Upper lobe of right lung (tissue), 1 donor: ENCODE results near the gene MYL3. TPM values are rescaled to one million over a fixed set of nuclear protein-coding genes. Genes with fewer than 3 reads are reported as not detected.
A peak's percentile ranks its signal among the peaks of the same experiment; 100 is the strongest.

Experiments
- ATAC-seq: fragments of 200-7000 bp; cut with Tn5 transposase; one replicate; pipeline ENCODE4 v1.9.1; 2020; ENCODE audit warnings: mild to moderate bottlenecking, moderate library complexity
- DNase-seq: peaks from one replicate; pipeline ENCODE4 v3.0.0-alpha.2; 2020
- H3K27ac ChIP-seq: fragments of 200-600 bp; one replicate; pipeline ENCODE4 v1.8.0; 2022
- H3K27me3 ChIP-seq: fragments of 200-600 bp; one replicate; pipeline ENCODE4 v1.8.0; 2022; ENCODE audit warnings: mild to moderate bottlenecking
- H3K36me3 ChIP-seq: fragments of 200-600 bp; one replicate; pipeline ENCODE4 v1.8.0; 2022
- H3K4me1 ChIP-seq: fragments of 200-600 bp; one replicate; pipeline ENCODE4 v1.8.0; 2022
- H3K4me3 ChIP-seq: fragments of 200-600 bp; one replicate; pipeline ENCODE4 v1.8.0; 2022; ENCODE audit warnings: mild to moderate bottlenecking
- H3K9me3 ChIP-seq: fragments of 200-600 bp; one replicate; pipeline ENCODE4 v1.8.0; 2022
- CTCF ChIP-seq: fragments of 200-600 bp; IDR thresholded peaks from one replicate; pipeline ENCODE4 v1.8.0; 2022; ENCODE audit warnings: antibody characterized with exemption
- intact Hi-C: fragments of 100-400 bp; cut with DNase I; formaldehyde crosslinking; loops from one replicate; pipeline ENCODE4 v1.11.0; 2022
- total RNA-seq: library from RNA; stranded (reverse); fragmentation: NEBNext Ultra II Directional; extraction: Animal tissue kit (Norgen Biotek cat#: 25700); gene quantifications from one replicate; pipeline ENCODE4 v1.2.1, GENCODE V29; 2021
- donor health status: DM: no; HTN: yes; CAD: no; lungs with severe emphysema.

MYL3 gene
- total RNA-seq, 1 donor from 2014 or later = 3.8 TPM

GRCh38 chr3:46877406-46878125 lies 14.3 kb upstream of the MYL3 start, which contains the start of gene PTH1R:
Gene PTH1R, plus strand, starts transcription at chr3:46877721. Its CDS starts 5,839 bp downstream, at chr3:46883560.
- H3K4me3 ChIP-seq = no peak within 1 kb of the TSS
- intact Hi-C loops = no loop called here
- peaks cover 19% of the 10 kb centered on the region for H3K27me3 ChIP-seq
- no peaks in the 10 kb centered on the region for H3K9me3 ChIP-seq
- H3K36me3 ChIP-seq = no peaks in the 10 kb centered on the region
- DNase-seq = no peak
- TF ChIP-seq CTCF = no peak
- H3K27ac ChIP-seq = no peak within 1 kb of the TSS
- H3K4me1 ChIP-seq = peaks cover 17% of the 10 kb centered on the region
- no peak for ATAC-seq

GRCh38 chr3:46876313-46877300 lies 13.4 kb upstream of the MYL3 start:
- intact Hi-C loops = no loop called here
- no peak for TF ChIP-seq CTCF
- Histone ChIP-seq H3K36me3 (no peaks in the 10 kb centered on the region), H3K27me3 (peaks cover 11% of the 10 kb centered on the region), H3K27ac (no peak overlapping the region), H3K4me3 (no peak overlapping the region), H3K9me3 (no peaks in the 10 kb centered on the region), H3K4me1 (peaks cover 19% of the 10 kb centered on the region)
- no peak for ATAC-seq
- DNase-seq = no peak

- no peak overlapping the region for H3K27ac ChIP-seq
- H3K4me1 ChIP-seq = peaks cover 23% of the 10 kb centered on the region
- no peak for TF ChIP-seq CTCF
- intact Hi-C loops = no loop called here
- H3K9me3 ChIP-seq = no peaks in the 10 kb centered on the region
- H3K4me3 ChIP-seq = no peak overlapping the region
- peaks cover under 1% of the 10 kb centered on the region for H3K27me3 ChIP-seq
- DNase-seq (no peak), ATAC-seq (no peak)
- H3K36me3 ChIP-seq = no peaks in the 10 kb centered on the region
These were observed 12.3 kb upstream of the MYL3 start for GRCh38 chr3:46875560-46875959.

GRCh38 chr3:46874430-46874829 lies 11.2 kb upstream of the MYL3 start:
- intact Hi-C loops = no loop called here
- TF ChIP-seq CTCF = no peak
- no peaks in the 10 kb centered on the region for H3K36me3 ChIP-seq
- H3K27me3 ChIP-seq = no peaks in the 10 kb centered on the region
- no peaks in the 10 kb centered on the region for H3K9me3 ChIP-seq
- no peak overlapping the region for H3K4me3 ChIP-seq
- H3K27ac ChIP-seq = peak overlapping the region; percentile 42
- H3K4me1 ChIP-seq = peaks cover 23% of the 10 kb centered on the region
- no peak for DNase-seq
- no peak for ATAC-seq

- DNase-seq (no peak), ATAC-seq (no peak)
- no peaks in the 10 kb centered on the region for H3K27me3 ChIP-seq
- peaks cover 23% of the 10 kb centered on the region for H3K4me1 ChIP-seq
- no peaks in the 10 kb centered on the region for H3K9me3 ChIP-seq
- H3K4me3 ChIP-seq = no peak overlapping the region
- TF ChIP-seq CTCF = no peak
- H3K36me3 ChIP-seq = no peaks in the 10 kb centered on the region
- intact Hi-C loops = no loop called here
- peak overlapping the region; percentile 42 for H3K27ac ChIP-seq
These were observed 10.3 kb upstream of the MYL3 start for GRCh38 chr3:46873521-46873920.
